Heart right ventricle (tissue), 16 donors: Measurements from ENCODE around the gene FUBP3. TPM values are rescaled to one million over a fixed set of nuclear protein-coding genes. Genes with fewer than 3 reads are reported as not detected.

Experiments used
- ATAC-seq, 8 donors: fragments of 200-7000 bp; cut with Tn5 transposase; one replicate each; pipeline ENCODE4 v1.9.1; 2020; ENCODE audit warnings: mild to moderate bottlenecking in 8 of 8, moderate library complexity in 8 of 8, moderate number of reproducible peaks in 1 of 8
- DNase-seq, 2 donors: peaks; one replicate each; pipeline ENCODE4 v3.0.0-alpha.2; 2020
- H3K27ac ChIP-seq, 10 donors: fragments of 200-600 bp; sonication (generic) in 2 of 10; one replicate each; pipeline versions ENCODE4 v1.5.0 to v1.8.0; 2020 to 2022; ENCODE audit warnings: mild to moderate bottlenecking in 3 of 10
- H3K27me3 ChIP-seq, 7 donors: fragments of 200-600 bp; one replicate each; pipeline ENCODE4 v1.8.0; 2021 to 2022; ENCODE audit warnings: mild to moderate bottlenecking in 2 of 7
- H3K36me3 ChIP-seq, 9 donors: fragments of 200-600 bp; sonication (generic) in 1 of 9; one replicate each; pipeline versions ENCODE4 v1.5.0 to v1.8.0; 2020 to 2022; ENCODE audit warnings: mild to moderate bottlenecking in 2 of 9
- H3K4me1 ChIP-seq, 9 donors: fragments of 200-600 bp; sonication (generic) in 1 of 9; one replicate each; pipeline versions ENCODE4 v1.5.0 to v1.8.0; 2020 to 2022; ENCODE audit warnings: mild to moderate bottlenecking in 4 of 9
- H3K4me3 ChIP-seq, 10 donors: fragments of 200-600 bp; sonication (generic) in 2 of 10; one replicate each; pipeline versions ENCODE4 v1.5.0 to v1.8.0; 2020 to 2022; ENCODE audit warnings: mild to moderate bottlenecking in 7 of 10, moderate library complexity in 2 of 10
- H3K9me3 ChIP-seq, 11 donors: fragments of 200-600 bp in 10 of 11; sonication (generic) in 2 of 11; one replicate each; pipeline versions ENCODE4 v1.5.0 to v1.8.0; 2013 to 2022; ENCODE audit warnings: mild to moderate bottlenecking in 2 of 11, control low read depth in 1 of 11, moderate library complexity in 1 of 11
- CTCF ChIP-seq, 9 donors: fragments of 200-600 bp; sonication (generic) in 2 of 9; IDR thresholded peaks; one replicate each; pipeline versions ENCODE4 v1.5.0 to v1.8.0; 2021 to 2022; ENCODE audit warnings: antibody characterized with exemption in 9 of 9, mild to moderate bottlenecking in 5 of 9, moderate library complexity in 1 of 9
- WGBS, 2 donors: extraction: QIAGEN DNeasy Blood & Tissue Kit; methylation state at CpG; one replicate each; pipeline ENCODE4 v1.1.7; 2013; ENCODE audit warnings: inconsistent platforms in 1 of 2; 5-methylcytosine and 5-hydroxymethylcytosine counted together
- intact Hi-C, 10 donors: fragments of 100-400 bp; cut with DNase I; formaldehyde crosslinking; loops; one replicate each; pipeline versions ENCODE4 v1.11.1 to v1.14.2; 2022
- polyA plus RNA-seq, 2 donors: library from polyadenylated mRNA; stranded (reverse); fragments of 200-250 nt; gene quantifications; one replicate each; pipeline ENCODE4 v1.2.3, GENCODE V29; 2013
- total RNA-seq, 10 donors: library from RNA; stranded (reverse); fragmentation: NEBNext Ultra II Directional in 3 of 10; extraction: Animal tissue kit (Norgen Biotek cat#: 25700) in 3 of 10; gene quantifications; one replicate each; pipeline versions ENCODE4 v1.2.1 to v1.2.4, GENCODE V29; 2021 to 2023
- donor health status: Arrhythmogenic right ventricular cardiomyopathy.
- donor health status: ischemic (EF 13 %, LVEDD 7.1; RV severe dilation, severe dysfunction).
- donor health status: healthy with polysubstance abuse.
- donor health status: DM: no; HTN: yes; CAD: no.
- donor health status: DM: no; HTN: no; CAD: no.
- donor health status: ischemic (EF 25% LVEDD 6.9; RV normal size, moderate dysfunction).
- donor health status: ischemic (EF 25% LVEDD 5.7; RV mildly dilated, moderate dysfunction).
- donor health status: healthy.
- donor health status: DM: yes; HTN: yes; CAD: no.
- donor health status: Ischemic cardiomyopathy.
- donor health status: ischemic (EF 35%, LVEDD 5.7; RV mildly dilated, moderate dysfunction).
- donor health status: nonischemic (EF 11% LVEDD 7.7; RV severe dilation, severe dysfunction).
- donor health status: DM: yes; HTN: yes; CAD: no.
- donor health status: PGD.
- donor health status: ischemic (EF 29% LVEDD 5.4; RV normal size, mild dysfunction).
- donor health status: nonischemic (EF 23%, LVEDD 6.1; RV moderate dilation, normal function).

The FUBP3 gene
- total and polyA plus RNA-seq, 12 donors = 16.8 to 40.3 (median 26.9) TPM

DNA sequence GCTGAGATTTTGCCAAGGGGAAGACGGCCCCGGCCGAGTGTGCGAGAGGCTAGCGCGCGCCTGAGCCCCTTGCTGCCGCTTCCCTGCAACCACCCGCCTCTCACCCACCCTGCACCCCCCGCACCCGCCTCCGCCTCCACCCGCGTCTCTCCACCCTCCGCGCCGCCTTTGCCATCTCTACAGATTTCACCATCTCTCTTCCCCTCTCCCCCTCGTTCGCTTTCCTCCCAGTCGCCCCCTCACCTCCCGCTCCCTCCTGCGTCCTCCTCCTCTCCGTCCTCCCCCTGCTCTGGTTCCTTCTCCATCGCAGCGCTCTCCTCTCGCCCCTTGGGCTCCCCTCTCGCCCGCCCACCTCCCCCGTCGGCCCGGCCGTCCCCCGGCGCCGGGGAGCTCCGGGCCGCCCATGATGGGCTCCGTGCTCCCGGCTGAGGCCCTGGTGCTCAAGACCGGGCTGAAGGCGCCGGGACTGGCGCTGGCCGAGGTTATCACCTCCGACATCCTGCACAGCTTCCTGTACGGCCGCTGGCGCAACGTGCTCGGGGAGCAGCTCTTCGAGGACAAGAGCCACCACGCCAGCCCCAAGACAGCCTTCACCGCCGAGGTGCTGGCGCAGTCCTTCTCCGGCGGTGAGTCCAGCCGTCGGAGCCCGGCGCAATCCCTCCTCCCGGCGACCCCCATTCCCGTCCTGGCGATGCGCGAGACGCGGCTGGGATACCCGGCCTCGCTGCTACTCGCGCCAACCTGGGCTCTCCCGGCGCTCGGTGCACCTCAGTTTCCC, 85.1 kb downstream of the FUBP3 start, which contains the start of gene PRDM12:
TSS of gene PRDM12 (plus strand) at position 344 of the 778 bp plus-strand sequence. CDS start at position 404, 60 bp downstream.
- intact Hi-C loops = no loop called here
- no peaks in the 10 kb centered on the region for H3K9me3 ChIP-seq
- peak within 1 kb of the TSS in 6 of 10 donors; percentile 4 to 24 (median 18) for H3K4me3 ChIP-seq
- DNase-seq (no peak), ATAC-seq (no peak)
- peaks cover 24 to 74% (median 66%) of the 10 kb centered on the region in 9 donors for H3K4me1 ChIP-seq
- 2 to 4% methylated on average over 53 to 76 of the region's 76 CpGs for WGBS, 2 donors
- no peak for TF ChIP-seq CTCF (IDR thresholded peaks at IDR 0.05)
- H3K36me3 ChIP-seq = no peaks in the 10 kb centered on the region
- peaks cover 63 to 95% (median 92%) of the 10 kb centered on the region in 7 donors for H3K27me3 ChIP-seq
- no peak within 1 kb of the TSS for H3K27ac ChIP-seq

DNA sequence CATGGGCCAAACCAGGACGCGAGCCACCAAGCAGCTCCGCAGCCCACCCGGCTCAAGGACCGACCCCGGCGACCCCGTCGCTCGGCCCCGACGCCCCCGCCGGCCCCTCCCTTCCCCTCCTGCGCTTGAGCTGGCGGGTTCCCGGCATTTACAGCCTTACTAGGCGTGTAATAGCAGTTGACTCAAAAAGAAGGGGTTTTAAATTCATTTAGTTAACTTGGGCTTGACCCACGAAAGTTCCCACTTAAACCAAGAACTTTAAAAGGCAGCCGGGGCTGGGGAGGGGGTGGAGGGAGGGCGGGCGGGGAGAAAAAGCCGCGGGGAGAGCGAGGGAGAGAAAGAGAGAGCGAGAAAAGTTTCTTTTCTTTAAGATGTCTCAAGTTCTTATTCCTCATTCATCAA, 85.7 kb downstream of the FUBP3 start:
- Histone ChIP-seq H3K4me1 (peaks cover 24 to 69% (median 62%) of the 10 kb centered on the region in 9 donors), H3K9me3 (no peaks in the 10 kb centered on the region), H3K36me3 (no peaks in the 10 kb centered on the region), H3K27ac (no peak overlapping the region), H3K4me3 (peak overlapping the region in 2 of 10 donors; percentile 10 to 18), H3K27me3 (peaks cover 57 to 89% (median 87%) of the 10 kb centered on the region in 7 donors)
- intact Hi-C loops = no loop called here
- no peak for DNase-seq
- WGBS, 2 donors = 1 to 3% methylated on average over 23 to 26 of the region's 26 CpGs
- no peak for TF ChIP-seq CTCF (IDR thresholded peaks at IDR 0.05)
- no peak for ATAC-seq

DNA sequence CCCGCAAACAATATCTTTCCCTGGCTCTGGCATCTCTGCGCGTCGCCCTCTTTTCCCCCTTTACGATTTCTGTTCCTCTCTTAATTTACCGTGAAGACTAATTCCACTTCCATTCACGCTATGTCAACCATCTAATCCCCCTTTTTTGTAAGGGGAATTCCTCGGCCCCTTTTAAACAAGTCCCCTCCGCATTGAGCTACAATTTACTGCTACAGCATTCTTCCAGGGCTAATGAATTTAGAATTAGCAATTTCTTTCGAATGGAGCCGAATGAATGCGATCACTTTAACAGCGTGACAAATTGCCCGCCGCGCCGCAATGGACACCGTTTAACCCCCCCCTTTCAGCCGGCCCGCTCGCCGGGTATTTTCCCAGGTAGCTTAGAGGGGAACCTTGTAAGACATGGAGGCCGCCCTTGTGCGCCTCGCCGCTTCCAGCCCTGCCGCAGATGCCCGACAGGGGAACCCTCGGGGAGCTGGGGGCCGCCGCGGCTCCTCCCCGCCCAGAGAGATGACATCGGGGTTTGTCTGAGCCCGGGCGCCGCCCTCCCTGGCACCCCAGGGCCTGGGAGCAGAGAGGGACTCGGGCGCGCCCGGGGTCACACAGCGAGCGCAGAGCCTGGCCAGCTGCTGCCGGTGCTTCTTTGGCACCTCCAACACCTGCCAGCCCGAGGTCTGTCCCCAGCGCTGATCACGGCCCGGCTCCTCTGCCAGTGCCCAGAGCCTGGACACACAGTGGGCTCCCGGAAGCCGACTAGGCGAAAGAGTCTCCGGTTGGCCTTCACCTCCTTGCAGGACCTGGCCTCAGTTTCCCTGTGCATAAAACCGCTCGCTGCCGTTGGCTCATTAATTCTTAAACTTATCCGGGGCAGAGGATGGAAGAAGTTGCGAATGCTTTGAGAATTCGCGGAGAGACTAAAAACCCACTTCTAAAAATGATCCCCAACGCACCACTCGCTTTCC, 86.3 kb downstream of the FUBP3 start:
- 3 to 4% methylated on average over 61 of the region's 61 CpGs for WGBS, 2 donors
- peak overlapping the region in 3 of 10 donors; percentile 7 to 18 (median 17) for H3K4me3 ChIP-seq
- intact Hi-C loops = no loop called here
- no peak for TF ChIP-seq CTCF (IDR thresholded peaks at IDR 0.05)
- peaks cover 50 to 82% (median 80%) of the 10 kb centered on the region in 7 donors for H3K27me3 ChIP-seq
- no peak overlapping the region for H3K27ac ChIP-seq
- no peak for DNase-seq
- no peak for ATAC-seq
- no peaks in the 10 kb centered on the region for H3K36me3 ChIP-seq
- no peaks in the 10 kb centered on the region for H3K9me3 ChIP-seq
- peaks cover 19 to 62% (median 55%) of the 10 kb centered on the region in 9 donors for H3K4me1 ChIP-seq
